HCT116 (cell line): ENCODE results near the gene PCDHGA7. TPM values are rescaled to one million over a fixed set of nuclear protein-coding genes. Genes with fewer than 3 reads are reported as not detected.

Source experiments
- ATAC-seq: fragments of 200-7000 bp; cut with Tn5 transposase; 2 replicates; pipeline ENCODE4 v1.9.1; 2020; ENCODE audit warnings: mild to moderate bottlenecking, moderate library complexity
- BruUV-seq: library from RNA; stranded (reverse); fragments of 400-500 nt; replicated peaks from 2 replicates; lab custom pipeline; 2021; lab: Mats Ljungman, UMichigan
- CTCF ChIA-PET: fragments of 300-600 bp; sonication (Branson Sonifier 250); formaldehyde crosslinking; loops from one replicate; lab custom pipeline; 2021; ENCODE audit warnings: antibody characterized with exemption; lab: Charles Lee
- POLR2A ChIA-PET: fragments of 300-600, 350-600 bp; sonication (Branson Sonifier 250); formaldehyde crosslinking; loops from one replicate; lab custom pipeline; 2021; ENCODE audit warnings: antibody characterized with exemption; lab: Charles Lee
- RAD21 ChIA-PET, 2 experiments: fragments of 300-600 bp; sonication (Branson Sonifier 250); formaldehyde crosslinking; loops; one replicate each; lab custom pipeline; 2023; ENCODE audit warnings: low total read pairs in 2 of 2; ENCODE audit not compliant: uncharacterized antibody in 2 of 2, unreplicated experiment in 2 of 2, low non-redundant PET in 1 of 2; lab: Charles Lee
- DNase-seq: peaks from one replicate; pipeline ENCODE4 v3.0.0-alpha.2; 2010; ENCODE audit warnings: low read depth, low spot score
- H2AFZ ChIP-seq: fragments of 200-600 bp; shearing (Covaris generic), sonication (generic); 2 replicates; pipeline ENCODE4 v1.6.1; 2017; ENCODE audit warnings: low read depth, mixed run types, mixed read lengths, antibody characterized with exemption, low read length; ENCODE audit not compliant: poor library complexity, severe bottlenecking
- H3K27ac ChIP-seq: 2 replicates; pipeline ENCODE4 v1.5.1; 2012; ENCODE audit warnings: low read depth, low read length
- H3K27me3 ChIP-seq: fragments of 200-600 bp; sonication (generic); 2 replicates; pipeline ENCODE4 v1.6.1; 2016; ENCODE audit warnings: mixed run types, low read length, mixed read lengths; ENCODE audit not compliant: insufficient read depth
- H3K36me3 ChIP-seq, 2 experiments: fragments of 200-500 bp in 1 of 2; fragments of 200-600 bp in 1 of 2; sonication (Bioruptor generic) in 1 of 2; sonication (generic) in 1 of 2; 2 replicates each; pipeline versions ENCODE4 v1.5.1 to v1.6.1; 2014 to 2016; ENCODE audit warnings: low read length in 2 of 2, inconsistent platforms in 1 of 2, mixed read lengths in 1 of 2, mixed run types in 1 of 2; ENCODE audit not compliant: insufficient read depth in 2 of 2, control insufficient read depth in 1 of 2
- H3K4me1 ChIP-seq, 2 experiments: fragments of 200-600 bp in 1 of 2; sonication (generic) in 1 of 2; 2 replicates each; pipeline versions ENCODE4 v1.5.1 to v1.6.1; 2012 to 2017; ENCODE audit warnings: low read length in 2 of 2, inconsistent platforms in 1 of 2, mild to moderate bottlenecking in 1 of 2, mixed read lengths in 1 of 2, mixed run types in 1 of 2, moderate library complexity in 1 of 2; ENCODE audit not compliant: insufficient read depth in 2 of 2, control insufficient read depth in 1 of 2
- H3K4me2 ChIP-seq: fragments of 200-600 bp; sonication (generic); 2 replicates; pipeline ENCODE4 v1.6.1; 2017; ENCODE audit warnings: mixed run types, low read length, mixed read lengths
- H3K4me3 ChIP-seq, 2 experiments: fragments of 200-600 bp in 1 of 2; sonication (generic) in 1 of 2; replicated peaks in 1 of 2; 2 replicates each; pipeline ENCODE4 v1.5.1; 2011 to 2016; ENCODE audit warnings: low read length in 2 of 2, control low read depth in 1 of 2, low read depth in 1 of 2, mild to moderate bottlenecking in 1 of 2, mixed read lengths in 1 of 2, mixed run types in 1 of 2
- H3K79me2 ChIP-seq: fragments of 200-600 bp; sonication (generic); 2 replicates; pipeline ENCODE4 v1.6.1; 2017; ENCODE audit warnings: mild to moderate bottlenecking, mixed run types, low read length, moderate library complexity, mixed read lengths; ENCODE audit not compliant: insufficient read depth
- H3K9ac ChIP-seq: fragments of 200-600 bp; sonication (generic); 2 replicates; pipeline ENCODE4 v1.6.1; 2016; ENCODE audit warnings: low read length, mixed read lengths
- H3K9me2 ChIP-seq: fragments of 200-600 bp; sonication (generic), shearing (Covaris generic); 2 replicates; pipeline ENCODE4 v1.6.1; 2017; ENCODE audit warnings: mixed run types, mild to moderate bottlenecking, moderate library complexity; ENCODE audit not compliant: insufficient read depth
- H3K9me3 ChIP-seq, 2 experiments: fragments of 200-500 bp in 1 of 2; fragments of 200-600 bp in 1 of 2; sonication (Bioruptor generic) in 1 of 2; sonication (generic) in 1 of 2; 2 replicates each; pipeline ENCODE4 v1.6.1; 2014 to 2017; ENCODE audit warnings: low read length in 2 of 2, mixed read lengths in 2 of 2, inconsistent platforms in 1 of 2, low read depth in 1 of 2, mild to moderate bottlenecking in 1 of 2, mixed run types in 1 of 2, moderate library complexity in 1 of 2; ENCODE audit not compliant: control insufficient read depth in 1 of 2, insufficient read depth in 1 of 2
- H4K20me1 ChIP-seq: fragments of 200-600 bp; sonication (generic), shearing (Covaris generic); 2 replicates; pipeline ENCODE4 v1.6.1; 2017; ENCODE audit warnings: mixed run types, mild to moderate bottlenecking, moderate library complexity; ENCODE audit not compliant: insufficient read depth
- CBX3 ChIP-seq: IDR thresholded peaks from 2 replicates; pipeline ENCODE4 v1.6.1; 2012; ENCODE audit warnings: low read depth
- CEBPB ChIP-seq: IDR thresholded peaks from 2 replicates; pipeline ENCODE4 v1.6.1; 2012; ENCODE audit warnings: low read depth
- EGR1 ChIP-seq: IDR thresholded peaks from 2 replicates; pipeline ENCODE4 v1.6.1; 2012; ENCODE audit warnings: low read depth
- ELF1 ChIP-seq: IDR thresholded peaks from 2 replicates; pipeline ENCODE4 v1.6.1; 2012; ENCODE audit warnings: low read depth, borderline replicate concordance
- EZH2 ChIP-seq: fragments of 200-600 bp; sonication (generic); IDR thresholded peaks from 2 replicates; pipeline ENCODE4 v1.6.1; 2017; ENCODE audit warnings: antibody characterized with exemption, mixed run types
- EZH2phosphoT487 ChIP-seq: fragments of 200-600 bp; IDR thresholded peaks from 2 replicates; pipeline ENCODE4 v1.6.1; 2018; ENCODE audit warnings: antibody characterized with exemption, borderline replicate concordance
- FOSL1 ChIP-seq: IDR thresholded peaks from 2 replicates; pipeline ENCODE4 v1.6.1; 2012; ENCODE audit warnings: low read depth
- MAX ChIP-seq: IDR thresholded peaks from 2 replicates; pipeline ENCODE4 v1.6.1; 2012
- POLR2A ChIP-seq: IDR thresholded peaks from 2 replicates; pipeline ENCODE4 v1.7.0; 2011; ENCODE audit warnings: borderline replicate concordance; ENCODE audit not compliant: insufficient read depth, insufficient read length; ENCODE audit errors: extremely low read depth
- POLR2AphosphoS5 ChIP-seq: IDR thresholded peaks from 2 replicates; pipeline ENCODE4 v1.6.1; 2011; ENCODE audit warnings: mild to moderate bottlenecking, low read depth, low read length, moderate library complexity
- REST ChIP-seq: IDR thresholded peaks from 2 replicates; pipeline ENCODE4 v1.6.1; 2012; ENCODE audit warnings: low read depth
- SP1 ChIP-seq: IDR thresholded peaks from 2 replicates; pipeline ENCODE4 v1.6.1; 2012; ENCODE audit warnings: low read depth
- YY1 ChIP-seq: IDR thresholded peaks from 2 replicates; pipeline ENCODE4 v1.6.1; 2011; ENCODE audit warnings: low read length, low read depth, moderate library complexity, mild to moderate bottlenecking; ENCODE audit not compliant: insufficient replicate concordance; ENCODE audit errors: extremely low read depth
- ZBTB33 ChIP-seq: IDR thresholded peaks from 2 replicates; pipeline ENCODE4 v1.6.1; 2011; ENCODE audit warnings: mild to moderate bottlenecking, low read length, moderate library complexity; ENCODE audit not compliant: insufficient replicate concordance; ENCODE audit errors: extremely low read depth
- ZNF274 ChIP-seq: fragments of 200-500 bp; sonication (Bioruptor generic); IDR thresholded peaks from 2 replicates; pipeline ENCODE4 v1.6.1; 2014; ENCODE audit warnings: mild to moderate bottlenecking, low read depth, low read length, inconsistent platforms
- intact Hi-C: fragments of 100-400 bp; cut with micrococcal nuclease; formaldehyde crosslinking; loops from 2 replicates; pipeline ENCODE4 v1.10.0; 2022
- total RNA-seq: library from RNA; stranded (reverse); gene quantifications from one replicate; pipeline ENCODE4 v1.2.1, GENCODE V29; 2021; ENCODE audit not compliant: unreplicated experiment

Gene PCDHGA7
- total RNA-seq, 1 experiment from 2014 or later: not detected

- H3K27ac ChIP-seq: no peak overlapping the region
- no peak overlapping the region for H2AFZ ChIP-seq
- DNase-seq (no peak), ATAC-seq (no peak)
- BruUV-seq: no TSS peak
- no peaks in the 10 kb centered on the region for H3K27me3 ChIP-seq
- H3K36me3 ChIP-seq: no peaks in the 10 kb centered on the region
- H3K79me2 ChIP-seq: no peaks in the 10 kb centered on the region
- H3K9me3 ChIP-seq: peaks cover 4 to 22% of the 10 kb centered on the region in 2 experiments; a peak in 2 of 4 replicates
- no peak overlapping the region for H3K4me2 ChIP-seq
- TF ChIP-seq SP1 (no peak), ZBTB33 (no peak), YY1 (no peak), CBX3 (no peak), EZH2phosphoT487 (no peak), ELF1 (no peak), CEBPB (no peak), ZNF274 (no peak), EZH2 (no peak), MAX (no peak), POLR2AphosphoS5 (no peak), EGR1 (no peak), FOSL1 (no peak), REST (no peak), POLR2A (no peak)
- TF ChIP-seq, all 23 proteins: peak for 0
- ChIA-PET RAD21 (no interaction called here), POLR2A (no interaction called here), CTCF (interaction anchor here (1.0 to 1.9 kb wide), 4 partner anchors 9 to 143 kb away, joined by 5 to 11 read pairs (median 6); partner anchors contain the start of gene PCDHGA10)
- H4K20me1 ChIP-seq: no peaks in the 10 kb centered on the region
- intact Hi-C loops: no loop called here
- H3K4me1 ChIP-seq: no peaks in the 10 kb centered on the region
- no peak overlapping the region for H3K9ac ChIP-seq
- H3K4me3 ChIP-seq: no peak overlapping the region
- no peaks in the 10 kb centered on the region for H3K9me2 ChIP-seq
Observed at GRCh38 chr5:141421489-141421855, 38.9 kb downstream of the PCDHGA7 start.
